GM18519 (cell line): ENCODE results near the gene CDK17.
"Not testable (repeated sequence)": the region's sequence is repeated elsewhere in the genome, so short reads cannot be mapped to it uniquely, and the experiment has no call there.

Source experiments
- ATAC-seq: cut with Tn5 transposase; IDR thresholded peaks from one replicate; pipeline ENCODE4 v1.9.1; 2021; ENCODE audit warnings: mild to moderate bottlenecking, moderate library complexity; ENCODE audit not compliant: unreplicated experiment, low FRiP score

The CDK17 gene

GRCh38 chr12:96326628-96327227, 73.5 kb downstream of the CDK17 start:
- no peak for ATAC-seq

GRCh38 chr12:96323906-96324305, 76.3 kb downstream of the CDK17 start:
- no peak for ATAC-seq

GRCh38 chr12:96322720-96323119, 77.5 kb downstream of the CDK17 start:
- ATAC-seq: no peak

GRCh38 chr12:96321941-96322340, 78.3 kb downstream of the CDK17 start:
- no peak for ATAC-seq

- not testable (repeated sequence) for ATAC-seq
Observed at GRCh38 chr12:96317801-96318200, 82.4 kb downstream of the CDK17 start.

- ATAC-seq: not testable (repeated sequence)
Observed at GRCh38 chr12:96315741-96316481, 84.3 kb downstream of the CDK17 start.

- ATAC-seq: no peak
Observed at GRCh38 chr12:96314723-96315122, 85.5 kb downstream of the CDK17 start.

GRCh38 chr12:96313606-96314005, 86.6 kb downstream of the CDK17 start:
- ATAC-seq: no peak

GRCh38 chr12:96311191-96311590, 89.0 kb downstream of the CDK17 start:
- ATAC-seq: no peak

GRCh38 chr12:96310067-96310466, 90.2 kb downstream of the CDK17 start:
- ATAC-seq: no peak

GRCh38 chr12:96308881-96309280, 91.4 kb downstream of the CDK17 start:
- no peak for ATAC-seq

GRCh38 chr12:96305665-96306064, 94.6 kb downstream of the CDK17 start:
- ATAC-seq: no peak

GRCh38 chr12:96303653-96304052, 96.6 kb downstream of the CDK17 start:
- ATAC-seq: no peak

GRCh38 chr12:96302687-96303310, 97.4 kb downstream of the CDK17 start:
- ATAC-seq: no peak

GRCh38 chr12:96301732-96302131, 98.5 kb downstream of the CDK17 start:
- no peak for ATAC-seq

- no peak for ATAC-seq
Observed at GRCh38 chr12:96300064-96300463, 100.2 kb downstream of the CDK17 start.

GRCh38 chr12:96297504-96297903, 102.7 kb downstream of the CDK17 start:
- ATAC-seq: no peak

GRCh38 chr12:96295532-96296160, 104.6 kb downstream of the CDK17 start:
- ATAC-seq: no peak

GRCh38 chr12:96294831-96295230, 105.4 kb downstream of the CDK17 start:
- no peak for ATAC-seq

- no peak for ATAC-seq
Observed at GRCh38 chr12:96293093-96293492, 107.1 kb downstream of the CDK17 start.

- ATAC-seq: no peak
Observed at GRCh38 chr12:96289067-96289466, 111.2 kb downstream of the CDK17 start.
